Measurements from ENCODE around the gene CLCN7.

CLCN7 gene

DNA sequence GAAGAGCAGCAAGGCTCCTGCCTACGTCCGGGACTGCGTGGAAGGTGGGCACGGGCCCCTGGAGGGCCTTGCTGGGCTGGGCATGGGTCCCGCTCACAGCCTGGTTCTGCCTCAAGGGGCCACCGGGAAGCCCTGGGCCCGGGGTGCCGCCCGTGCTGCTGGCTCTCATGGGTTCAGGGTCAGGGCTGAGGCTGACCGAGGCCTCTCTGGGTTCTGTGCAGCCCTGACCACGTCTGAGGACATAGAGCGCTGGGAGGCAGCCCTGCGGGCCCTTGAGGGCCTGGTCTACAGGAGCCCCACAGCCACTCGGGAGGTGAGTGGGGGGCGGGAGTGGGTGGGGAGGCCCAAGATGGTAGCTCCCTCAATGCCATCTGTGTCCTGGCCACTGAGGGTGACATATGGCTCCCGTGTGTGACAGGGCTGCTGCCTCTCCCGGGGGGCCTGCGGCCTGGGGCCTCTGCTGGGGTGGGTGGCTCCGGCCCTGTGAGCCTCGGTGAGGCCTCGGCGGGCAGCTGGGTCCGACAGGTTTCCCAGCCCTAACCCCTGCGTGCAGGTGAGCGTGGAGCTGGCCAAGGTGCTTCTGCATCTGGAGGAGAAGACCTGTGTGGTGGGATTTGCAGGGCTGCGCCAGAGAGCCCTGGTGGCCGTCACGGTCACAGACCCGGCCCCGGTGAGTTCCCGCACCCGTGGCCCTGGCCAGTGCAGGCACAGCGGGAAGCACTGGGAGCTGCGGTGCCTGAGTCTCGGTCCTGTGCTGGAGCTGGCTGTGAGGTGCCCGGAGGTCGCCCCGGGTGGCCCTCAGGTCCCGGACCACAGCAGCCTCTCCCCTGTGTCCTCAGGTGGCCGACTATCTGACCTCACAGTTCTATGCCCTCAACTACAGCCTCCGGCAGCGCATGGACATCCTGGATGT is 27.5 kb upstream of the CLCN7 start:
- DNase-seq (ENCODE audit: low read depth in 4 of 4, low spot score in 1 of 4), result no peak

DNA sequence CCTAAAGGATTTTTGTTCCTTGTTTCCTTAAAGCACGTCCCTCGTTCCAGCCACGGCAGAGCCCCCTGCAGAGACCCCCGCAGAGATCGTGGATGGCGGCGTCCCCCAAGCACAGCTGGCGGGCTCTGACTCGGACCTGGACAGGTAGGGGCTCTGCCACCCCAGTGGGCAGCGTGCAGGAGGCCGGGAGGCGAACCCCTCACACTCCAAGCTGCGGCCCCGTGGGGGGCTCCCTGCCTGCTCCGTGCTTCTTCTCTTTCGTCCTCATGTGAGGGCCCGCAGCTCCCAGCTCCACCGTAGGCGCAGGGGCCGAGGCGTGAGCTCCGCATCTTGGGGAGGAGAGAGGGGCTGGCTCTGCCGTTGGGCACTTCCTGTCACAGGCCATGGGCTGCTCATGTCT is 26.8 kb upstream of the CLCN7 start:
- DNase-seq (ENCODE audit: low read depth in 4 of 4, low spot score in 1 of 4), result no peak

DNA sequence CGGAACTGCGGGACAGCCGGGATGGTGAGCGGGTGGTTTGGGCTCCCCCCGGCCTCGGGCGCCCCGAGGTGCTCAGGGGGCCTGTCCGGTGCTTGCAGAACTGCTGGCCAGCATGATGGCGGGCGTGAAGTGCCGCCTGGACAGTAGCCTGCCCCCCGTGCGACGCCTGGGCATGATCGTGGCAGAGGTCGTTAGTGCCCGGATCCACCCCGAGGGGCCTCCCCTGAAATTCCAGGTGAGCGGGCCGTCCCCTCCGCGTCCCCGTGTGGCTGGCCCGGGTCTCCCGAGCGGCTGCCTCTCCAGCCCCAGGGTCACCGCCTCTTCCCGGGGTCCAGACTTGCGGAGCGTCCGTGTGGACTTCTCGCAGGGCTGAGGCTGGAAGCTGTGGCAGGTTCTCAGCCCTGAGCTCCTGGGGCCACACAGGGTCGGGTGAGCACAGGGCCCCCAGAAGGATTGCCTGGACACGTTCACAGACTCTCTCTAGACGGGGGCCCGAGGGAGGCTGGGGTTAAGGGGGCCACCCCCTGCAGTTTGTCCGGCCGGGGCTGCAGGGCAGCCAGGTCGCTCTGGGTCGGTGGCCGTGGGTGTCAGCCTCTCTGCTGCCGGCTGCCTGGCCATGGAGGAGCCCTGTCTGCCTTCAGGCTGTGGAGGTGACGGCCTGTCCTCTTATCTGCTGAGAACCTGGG is 25.8 kb upstream of the CLCN7 start:
- no peak for DNase-seq (ENCODE audit: low read depth in 4 of 4, low spot score in 1 of 4)

DNA sequence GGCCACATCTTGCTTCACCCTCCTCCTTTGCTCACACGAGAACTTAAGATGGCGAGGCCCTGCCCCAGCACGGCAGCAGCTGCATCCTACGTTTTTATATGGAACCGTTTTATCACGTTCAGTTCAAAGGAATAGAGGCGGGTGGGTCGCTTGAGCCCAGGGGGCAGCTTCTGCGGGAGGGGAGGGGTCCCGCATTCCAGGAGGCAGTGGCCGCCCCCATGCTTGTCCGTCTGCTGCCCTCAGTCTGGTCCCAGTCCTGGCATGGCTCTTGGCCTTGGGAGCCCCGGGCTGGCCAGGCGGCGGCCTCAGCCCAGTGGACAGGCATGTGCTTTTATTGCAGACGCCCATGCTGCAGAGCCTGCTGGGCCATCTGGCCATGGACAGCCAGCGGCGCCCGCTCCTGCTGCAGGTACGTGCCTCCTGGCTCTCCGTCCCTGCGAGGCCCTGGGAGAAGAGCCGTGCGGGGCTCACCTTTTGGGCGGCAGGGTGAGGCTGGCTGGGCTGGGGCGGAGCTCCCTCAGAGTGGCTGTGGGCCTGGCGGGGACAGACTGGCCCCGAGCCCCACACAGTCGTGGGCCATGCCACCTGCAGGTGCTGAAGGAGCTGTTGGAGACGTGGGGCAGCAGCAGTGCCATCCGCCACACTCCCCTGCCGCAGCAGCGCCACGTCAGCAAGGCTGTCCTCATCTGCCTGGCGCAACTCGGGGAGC is 25.1 kb upstream of the CLCN7 start:
- no peak for DNase-seq (ENCODE audit: low read depth in 4 of 4, low spot score in 1 of 4)

DNA sequence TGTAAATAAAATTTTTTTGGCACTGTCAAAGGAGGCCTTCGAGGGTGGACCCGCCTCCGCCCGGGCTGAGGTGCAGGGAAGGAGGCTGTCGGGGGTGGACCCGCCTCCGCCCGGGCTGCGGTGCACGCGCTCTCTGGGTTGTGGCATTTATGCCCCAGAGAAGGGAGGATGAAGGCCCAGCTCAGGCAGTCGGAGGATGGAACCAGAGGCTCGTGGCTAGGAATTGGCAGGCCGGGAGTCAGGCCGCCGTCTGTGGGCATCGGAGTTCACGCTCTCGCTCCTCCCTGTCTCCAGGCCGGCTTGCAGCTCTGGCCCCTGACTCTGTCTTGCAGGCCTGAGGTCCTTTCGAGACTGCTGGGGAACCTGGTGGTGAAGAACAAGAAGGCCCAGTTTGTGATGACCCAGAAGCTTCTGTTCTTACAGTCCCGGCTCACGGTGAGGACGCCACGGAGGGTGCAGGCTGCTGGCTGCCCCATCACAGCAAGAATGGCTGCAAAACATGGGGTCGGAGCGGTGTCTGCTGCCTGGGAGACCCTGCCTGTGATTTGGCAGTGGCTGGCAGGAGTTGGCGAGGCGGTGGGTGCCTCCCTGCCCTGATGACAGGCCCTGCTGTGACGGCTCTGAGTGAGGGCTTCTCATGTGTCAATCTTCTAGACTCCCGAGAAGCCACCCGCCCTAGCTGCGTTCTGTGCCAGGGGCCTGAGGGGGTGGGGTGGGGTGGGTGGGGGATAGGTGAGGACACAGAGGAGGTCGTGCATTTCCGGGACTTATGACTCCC is 24.3 kb upstream of the CLCN7 start:
- no peak for DNase-seq (ENCODE audit: low read depth in 4 of 4, low spot score in 1 of 4)

DNA sequence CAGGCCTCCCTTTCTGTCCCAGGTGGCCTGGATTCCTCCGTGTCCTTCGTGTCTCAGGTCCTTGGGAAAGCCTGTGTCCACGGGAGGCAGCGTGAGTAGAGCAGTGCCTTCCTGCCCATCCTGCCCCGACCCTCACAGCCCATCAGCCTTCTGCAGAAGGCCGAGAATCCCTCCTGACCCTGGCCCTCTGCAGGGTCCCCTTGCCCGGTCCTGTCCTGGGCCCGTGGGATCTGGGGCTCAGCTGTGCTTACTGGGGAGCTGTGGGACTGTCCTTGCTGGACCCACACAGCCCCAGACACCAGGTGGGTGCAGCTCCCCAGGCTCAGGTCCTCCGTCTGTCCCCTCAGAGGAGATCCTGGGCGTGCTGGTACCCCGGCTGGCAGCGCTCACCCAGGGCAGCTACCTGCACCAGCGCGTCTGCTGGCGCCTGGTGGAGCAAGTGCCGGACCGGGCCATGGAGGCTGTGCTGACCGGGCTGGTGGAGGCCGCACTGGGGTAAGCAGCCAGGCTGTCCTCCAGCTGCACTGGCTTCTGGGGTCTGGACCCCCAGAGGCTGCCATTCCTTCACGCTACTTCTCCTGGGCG is 22.3 kb upstream of the CLCN7 start:
- no peak for DNase-seq (ENCODE audit: low read depth in 4 of 4, low spot score in 1 of 4)

DNA sequence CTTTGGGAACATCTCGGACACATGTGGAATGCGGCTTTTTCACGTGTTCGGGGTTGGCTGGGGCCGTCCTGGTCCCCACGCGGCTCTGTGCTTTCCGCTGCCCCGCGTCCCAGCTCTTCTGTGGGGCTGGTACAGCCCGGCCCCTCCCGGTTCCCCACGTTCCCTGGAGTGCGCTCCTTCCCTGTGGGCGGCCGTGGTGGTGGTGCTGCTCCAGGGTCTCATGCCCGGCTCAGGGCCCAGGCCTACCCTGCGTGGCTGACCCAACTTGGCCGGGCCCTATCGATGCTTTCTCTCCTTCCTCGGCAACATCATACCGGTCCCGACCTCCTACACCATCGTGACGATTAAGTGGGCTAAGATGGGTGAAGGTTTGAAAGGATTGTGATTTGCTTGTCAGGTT is 21.6 kb upstream of the CLCN7 start:
- DNase-seq (ENCODE audit: low read depth in 4 of 4, low spot score in 1 of 4), result no peak

DNA sequence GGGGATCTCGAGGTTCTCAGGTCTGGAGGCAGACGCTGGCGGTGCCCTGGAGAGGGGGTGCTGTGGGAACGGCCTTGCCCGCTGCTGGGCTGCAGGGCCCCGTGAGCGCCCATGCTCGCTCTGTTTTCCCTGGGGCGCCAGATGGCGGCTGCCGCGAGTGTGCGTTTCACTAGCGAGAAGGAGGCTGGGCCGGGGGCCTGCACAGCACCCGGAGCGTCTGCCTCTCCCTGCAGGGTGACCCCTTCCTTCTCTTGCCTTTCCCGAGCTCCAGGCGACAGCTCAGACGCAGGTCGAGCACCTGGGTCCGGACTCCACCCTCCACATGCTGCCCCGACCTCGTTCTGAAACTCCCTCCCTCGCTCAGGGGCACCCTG is 21.0 kb upstream of the CLCN7 start:
- DNase-seq (ENCODE audit: low read depth in 4 of 4, low spot score in 1 of 4), result no peak

DNA sequence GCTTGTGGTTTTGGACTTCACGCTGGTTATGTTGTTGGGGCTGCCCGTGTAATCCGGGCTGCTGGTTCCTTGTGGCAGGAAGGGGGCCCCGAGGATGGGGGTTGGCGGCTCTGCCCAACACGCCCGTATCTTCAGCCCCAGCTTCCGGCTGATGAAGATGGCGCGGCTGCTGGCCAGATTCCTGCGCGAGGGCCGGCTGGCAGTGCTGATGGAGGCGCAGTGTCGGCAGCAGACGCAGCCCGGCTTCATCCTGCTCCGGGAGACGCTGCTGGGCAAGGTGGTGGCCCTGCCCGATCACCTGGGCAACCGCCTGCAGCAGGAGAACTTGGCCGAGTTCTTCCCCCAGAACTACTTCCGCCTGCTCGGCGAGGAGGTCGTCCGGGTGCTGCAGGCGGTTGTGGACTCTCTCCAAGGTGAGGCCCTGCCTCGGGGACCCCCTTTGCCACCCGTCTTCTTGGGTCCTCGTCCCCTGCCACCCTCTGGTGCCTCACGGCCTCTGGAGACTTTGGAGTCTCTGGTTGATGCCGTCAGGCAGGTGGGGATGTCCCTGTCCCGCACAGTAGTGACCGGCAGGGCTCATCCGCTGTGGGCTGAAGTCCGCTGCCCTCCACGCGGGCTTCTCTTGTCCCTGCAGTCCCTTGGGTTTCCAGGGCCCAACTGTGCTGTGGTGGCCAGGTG is 20.5 kb upstream of the CLCN7 start:
- DNase-seq (ENCODE audit: low read depth in 4 of 4, low spot score in 1 of 4), result no peak

DNA sequence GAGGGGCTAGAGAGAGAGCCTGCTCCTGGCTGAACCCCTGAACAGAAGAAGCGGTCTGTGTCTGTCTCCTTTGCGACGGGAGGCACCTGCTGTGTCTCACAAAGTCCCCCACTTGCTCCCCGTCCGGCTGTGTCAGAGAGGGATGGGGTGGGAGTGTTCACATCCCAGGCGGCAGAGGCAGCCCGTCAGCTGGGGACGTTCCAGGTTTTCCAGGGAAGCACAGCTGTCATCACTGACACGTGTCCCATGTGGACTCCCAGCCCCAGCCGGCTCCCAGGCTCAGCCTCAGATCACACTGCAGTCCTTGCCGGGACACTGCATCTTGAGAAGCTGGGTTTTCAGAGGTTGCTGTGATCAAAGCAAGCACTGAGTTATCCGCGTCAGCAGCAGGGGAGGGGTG is 19.9 kb upstream of the CLCN7 start:
- no peak for DNase-seq (ENCODE audit: low read depth in 4 of 4, low spot score in 1 of 4)

DNA sequence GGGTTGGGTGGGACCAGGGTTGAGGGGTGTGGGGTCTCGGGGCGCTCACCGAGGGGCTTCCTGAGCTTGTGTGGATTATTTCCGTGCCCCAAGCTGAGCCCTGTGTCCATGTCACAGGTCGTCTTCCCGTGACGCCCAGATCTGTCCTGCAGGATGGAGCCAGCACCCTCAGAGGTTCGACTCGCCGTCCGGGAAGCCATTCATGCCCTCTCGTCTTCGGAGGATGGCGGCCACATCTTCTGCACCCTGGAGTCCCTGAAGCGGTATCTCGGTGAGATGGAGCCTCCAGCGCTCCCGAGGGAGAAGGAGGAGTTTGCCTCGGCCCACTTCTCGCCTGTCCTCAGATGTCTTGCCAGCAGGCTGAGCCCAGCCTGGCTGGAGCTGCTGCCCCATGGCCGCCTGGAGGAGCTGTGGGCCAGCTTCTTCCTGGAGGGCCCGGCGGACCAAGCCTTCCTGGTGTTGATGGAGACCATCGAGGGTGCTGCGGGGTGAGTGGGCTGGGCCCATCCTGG is 19.4 kb upstream of the CLCN7 start:
- DNase-seq (ENCODE audit: low read depth in 4 of 4, low spot score in 1 of 4), result no peak

DNA sequence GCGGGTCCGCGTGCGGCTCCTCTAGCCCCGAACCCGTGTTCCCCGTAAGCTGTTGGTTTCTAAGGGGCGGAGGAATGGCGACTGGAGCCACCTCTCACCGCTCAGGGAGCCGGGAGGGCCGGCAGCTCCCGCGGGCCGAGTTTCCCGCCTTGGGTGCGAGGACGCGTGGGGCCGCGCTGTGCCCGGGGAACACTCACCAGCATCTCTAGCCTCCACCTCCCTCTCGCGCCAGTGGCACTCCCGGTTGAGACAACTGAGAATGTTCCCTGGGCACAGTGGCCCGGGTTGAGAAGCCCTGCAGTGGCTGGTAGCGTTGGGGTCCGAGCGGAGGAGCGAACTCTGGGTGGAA is 18.9 kb upstream of the CLCN7 start:
- no peak for DNase-seq (ENCODE audit: low read depth in 4 of 4, low spot score in 1 of 4)

DNA sequence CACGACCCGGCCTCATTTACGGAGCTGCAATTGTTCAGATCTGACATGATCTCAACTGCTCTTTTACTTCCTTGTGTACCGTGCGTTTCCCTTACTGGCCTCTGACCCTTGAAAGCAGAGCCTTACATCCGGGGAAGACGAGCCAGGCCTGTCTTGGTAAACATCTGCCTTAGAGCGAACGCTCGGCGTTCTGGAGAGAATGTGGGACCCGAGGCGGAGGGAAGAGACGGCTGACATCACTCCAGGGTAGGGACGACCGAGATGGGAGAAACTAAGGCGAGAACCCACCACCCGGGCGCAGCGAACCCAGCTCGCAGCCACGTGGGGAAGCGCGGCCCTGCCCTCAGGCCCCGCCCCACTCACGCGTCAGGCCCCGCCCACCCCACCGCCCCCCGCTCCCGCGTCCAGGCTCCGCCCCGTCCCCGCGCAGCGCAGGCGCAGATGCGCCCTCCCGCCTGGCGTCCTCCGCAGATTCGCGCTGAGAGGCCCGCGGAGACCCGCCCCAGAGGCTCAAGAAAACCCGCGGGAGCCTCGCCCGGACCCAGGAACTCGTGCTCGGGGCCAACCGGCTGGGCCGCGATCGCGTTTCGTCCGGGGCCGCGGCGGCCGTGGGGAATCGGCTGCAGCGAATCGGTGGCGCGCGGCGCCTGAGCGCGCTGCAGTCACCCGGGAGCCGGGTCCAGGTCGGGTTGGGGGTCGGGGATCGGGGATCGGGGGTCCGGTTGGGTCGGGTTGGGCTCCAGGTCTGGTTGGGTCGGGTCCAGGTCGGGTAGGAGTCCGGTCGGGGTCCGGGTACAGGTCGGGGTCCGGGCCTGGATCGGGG is 18.3 kb upstream of the CLCN7 start, which contains the start of gene TELO2:
TELO2 (plus strand) TSS at position 438 of the 823 bp plus-strand sequence. CDS start 922 bp downstream, outside the sequence.
- DNase-seq (ENCODE audit: low read depth in 4 of 4, low spot score in 1 of 4), result peak; percentile 74 to 87 (median 82)

DNA sequence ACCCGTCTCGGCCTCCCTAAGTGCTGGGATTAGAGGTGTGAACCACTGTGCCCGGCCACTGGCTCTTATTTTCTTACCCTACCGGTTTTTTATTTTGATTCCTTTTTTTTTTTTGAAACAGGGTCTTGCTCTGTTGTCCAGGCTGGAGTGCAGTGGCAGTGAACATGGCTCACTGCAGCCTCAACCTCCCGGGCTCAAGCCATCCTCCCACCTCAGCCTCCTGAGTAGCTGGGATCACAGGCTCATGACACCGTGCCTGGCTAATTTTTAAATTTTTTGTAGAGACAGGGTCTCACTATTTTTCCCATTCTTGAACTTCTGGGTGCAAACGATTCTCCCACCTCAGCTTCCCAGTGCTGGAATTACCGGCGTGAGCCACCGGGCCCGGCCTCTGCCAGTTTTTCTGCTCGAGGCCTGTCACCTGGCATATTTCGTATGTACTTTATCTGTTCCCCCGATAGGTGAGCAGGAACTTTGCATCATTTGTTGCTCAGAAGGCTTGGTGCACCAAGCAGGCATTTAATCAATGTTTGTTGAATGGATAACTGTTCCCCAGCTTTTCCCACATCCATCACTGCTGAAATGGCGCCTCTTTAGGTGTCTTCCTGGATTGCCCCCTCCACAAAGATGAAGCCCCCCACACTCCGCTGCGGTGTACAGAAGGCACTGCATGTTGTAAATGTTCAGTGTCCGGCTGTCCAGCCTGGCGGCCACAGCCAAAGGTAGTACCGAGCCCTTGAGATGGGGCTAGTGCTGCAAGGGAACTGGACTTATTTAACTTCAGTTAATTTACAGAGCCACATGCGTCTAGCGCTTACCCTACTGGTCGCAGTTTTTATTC is 17.5 kb upstream of the CLCN7 start:
- no peak for DNase-seq (ENCODE audit: low read depth in 4 of 4, low spot score in 1 of 4)

DNA sequence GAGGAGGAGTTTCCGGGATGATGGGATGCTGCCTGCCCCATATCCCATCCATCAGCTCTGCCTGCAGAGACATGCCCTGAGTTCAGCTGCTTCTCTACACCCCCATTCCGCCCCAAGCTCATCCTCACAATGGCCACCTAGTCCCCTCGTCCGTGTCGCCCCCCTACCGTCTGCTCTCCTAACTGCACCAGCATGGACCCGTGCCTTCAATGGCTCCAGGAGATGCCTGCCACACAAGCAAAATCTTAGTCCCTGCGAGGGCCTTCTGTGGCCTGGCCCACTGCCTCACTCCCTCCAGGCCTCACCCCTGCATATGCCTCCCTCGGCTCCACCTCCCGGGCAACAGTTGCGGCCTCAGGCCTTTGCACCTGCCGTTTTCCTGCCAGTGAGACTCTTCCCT is 16.5 kb upstream of the CLCN7 start:
- DNase-seq (ENCODE audit: low read depth in 4 of 4, low spot score in 1 of 4), result no peak

DNA sequence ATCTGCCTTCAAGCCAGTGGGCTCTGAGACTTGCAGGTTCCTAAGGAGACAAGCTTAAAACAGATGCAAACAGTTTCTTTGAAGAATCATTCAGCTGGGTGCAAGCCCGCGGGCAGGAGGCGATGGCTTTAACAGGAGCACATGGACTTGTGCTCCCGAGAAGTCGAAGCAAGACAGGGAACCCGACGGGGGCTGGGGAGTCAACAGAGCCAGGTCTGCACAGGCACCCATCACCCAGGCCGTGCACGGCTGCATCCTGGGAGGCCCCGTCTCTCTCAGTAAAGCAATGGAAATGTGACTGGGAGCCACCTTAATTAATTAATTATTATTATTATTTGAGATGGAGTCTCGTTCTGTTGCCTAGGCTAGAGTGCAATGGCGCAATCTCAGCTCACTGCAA is 14.2 kb upstream of the CLCN7 start:
- no peak for DNase-seq (ENCODE audit: low read depth in 4 of 4, low spot score in 1 of 4)

DNA sequence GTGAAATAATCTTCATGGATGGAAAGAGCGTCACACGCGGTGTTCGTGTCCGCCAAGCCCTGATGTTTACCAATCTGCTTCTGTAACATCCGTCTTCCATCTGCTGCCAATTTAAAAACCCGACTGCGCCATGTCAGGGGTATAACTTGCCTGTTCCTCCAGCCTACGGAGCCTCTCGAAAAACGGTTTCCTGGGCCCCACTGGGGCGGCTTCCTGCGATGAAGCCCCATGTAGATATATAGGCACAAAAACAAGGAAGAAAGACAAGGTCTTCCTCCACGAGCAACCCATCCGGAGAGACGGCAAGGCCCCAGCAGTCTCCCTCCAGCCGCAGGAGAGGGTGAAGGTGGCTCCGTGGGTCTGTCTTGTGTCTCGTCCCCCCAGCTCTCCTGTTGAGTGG is 13.8 kb upstream of the CLCN7 start, which contains the start of gene PTX4:
PTX4 (minus strand) TSS at position 326 of the 400 bp plus-strand sequence; CDS start at position 291, 35 bp downstream.
- no peak for DNase-seq (ENCODE audit: low read depth in 4 of 4, low spot score in 1 of 4)

DNA sequence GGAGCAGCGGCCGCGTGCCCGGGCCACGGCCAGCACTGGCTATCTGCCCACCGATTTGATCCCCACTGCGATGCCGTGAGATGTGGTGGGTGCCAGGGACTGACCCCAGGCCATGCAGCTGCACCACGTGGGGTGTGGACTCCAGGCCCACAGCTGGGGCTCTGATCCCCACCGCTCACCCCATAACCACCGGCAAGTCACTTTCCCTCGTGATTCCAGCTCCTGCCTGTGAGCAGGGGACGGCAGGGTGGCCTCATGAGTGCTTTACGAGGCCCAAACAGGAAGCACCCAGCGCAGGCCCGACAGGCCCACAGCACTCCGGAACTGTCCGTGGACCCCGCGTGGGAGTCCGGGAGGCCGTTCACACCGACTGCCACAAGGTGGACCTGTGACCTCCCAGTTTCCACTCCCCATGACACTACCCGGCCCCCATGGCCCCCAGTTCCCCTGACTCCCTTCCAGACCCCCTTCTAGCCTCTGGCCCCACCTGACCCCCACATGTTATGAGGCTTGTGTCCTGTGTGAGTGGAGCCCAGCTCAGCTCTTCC is 13.3 kb upstream of the CLCN7 start:
- no peak for DNase-seq (ENCODE audit: low read depth in 4 of 4, low spot score in 1 of 4)
